Calu3 (cell line): ENCODE measurements around the gene SLC4A1. TPM values are rescaled to one million over a fixed set of nuclear protein-coding genes. Genes with fewer than 3 reads are reported as not detected.

Experiments
- BruUV-seq: library from RNA; stranded (reverse); fragments of 400-500 nt; replicated peaks from 2 replicates; lab custom pipeline; 2021; lab: Mats Ljungman, UMichigan
- CTCF ChIA-PET: fragments of 300-600 bp; sonication (Branson Sonifier 250); formaldehyde crosslinking; loops from one replicate; lab custom pipeline; 2022; ENCODE audit warnings: antibody characterized with exemption; lab: Charles Lee
- DNase-seq: peaks from one replicate; pipeline ENCODE4 v3.0.0; 2022
- H3K27ac Mint-ChIP-seq: one replicate; pipeline ENCODE4 v1.8.0; 2022; ENCODE audit warnings: mixed read lengths; ENCODE audit not compliant: unreplicated experiment
- H3K27me3 Mint-ChIP-seq: one replicate; pipeline ENCODE4 v1.8.0; 2022; ENCODE audit warnings: mixed read lengths; ENCODE audit not compliant: unreplicated experiment
- H3K36me3 Mint-ChIP-seq: one replicate; pipeline ENCODE4 v1.8.0; 2022; ENCODE audit warnings: mild to moderate bottlenecking, moderate library complexity, mixed read lengths; ENCODE audit not compliant: insufficient read depth, unreplicated experiment
- H3K4me1 Mint-ChIP-seq: one replicate; pipeline ENCODE4 v1.8.0; 2022; ENCODE audit warnings: mild to moderate bottlenecking, low read depth, mixed read lengths; ENCODE audit not compliant: unreplicated experiment
- H3K4me3 Mint-ChIP-seq: one replicate; pipeline ENCODE4 v1.8.0; 2022; ENCODE audit warnings: mild to moderate bottlenecking, low read depth, moderate library complexity, mixed read lengths; ENCODE audit not compliant: unreplicated experiment
- H3K9me3 Mint-ChIP-seq: one replicate; pipeline ENCODE4 v1.8.0; 2022; ENCODE audit warnings: low read depth, mixed read lengths; ENCODE audit not compliant: unreplicated experiment
- CTCF ChIP-seq: fragments of 200-600 bp; IDR thresholded peaks from one replicate; pipeline ENCODE4 v1.8.0; 2022; ENCODE audit warnings: antibody characterized with exemption; ENCODE audit not compliant: unreplicated experiment
- intact Hi-C: fragments of 100-400 bp; cut with micrococcal nuclease; formaldehyde crosslinking; loops from one replicate; pipeline ENCODE4 v1.10.0; 2022; ENCODE audit not compliant: unreplicated experiment
- total RNA-seq: library from RNA; stranded (reverse); gene quantifications from 2 replicates; pipeline ENCODE4 v1.2.3, GENCODE V29; 2022

Gene SLC4A1
- total RNA-seq, 1 experiment from 2014 or later: not detected

GRCh38 chr17:44236444-44236991 is 31.4 kb downstream of the SLC4A1 start:
- intact Hi-C loops: no loop called here
- TF ChIP-seq CTCF: no peak
- Mint-ChIP-seq H3K27me3 (peaks cover 18% of the 10 kb centered on the region), H3K36me3 (peaks cover 22% of the 10 kb centered on the region), H3K9me3 (no peaks in the 10 kb centered on the region), H3K27ac (no peak overlapping the region), H3K4me3 (no peak overlapping the region), H3K4me1 (peaks cover 38% of the 10 kb centered on the region)
- CTCF ChIA-PET: interaction anchor here (0.5 to 0.6 kb wide), 2 partner anchors 10 to 241 kb away, joined by 7 to 12 read pairs; no protein-coding TSS in a partner anchor
- BruUV-seq: no TSS peak
- no peak for DNase-seq

GRCh38 chr17:44235583-44235936 is 32.4 kb downstream of the SLC4A1 start:
- intact Hi-C loops: no loop called here
- Mint-ChIP-seq H3K36me3 (peaks cover 22% of the 10 kb centered on the region), H3K4me1 (peaks cover 38% of the 10 kb centered on the region), H3K27ac (peak overlapping the region; percentile 78), H3K27me3 (peaks cover 13% of the 10 kb centered on the region), H3K9me3 (no peaks in the 10 kb centered on the region), H3K4me3 (peak overlapping the region; percentile 7)
- DNase-seq: no peak
- no peak for TF ChIP-seq CTCF
- BruUV-seq: no TSS peak
- CTCF ChIA-PET: interaction anchor here (0.7 kb wide), 1 partner anchor 524 kb away, joined by 3 read pairs; no protein-coding TSS in a partner anchor

- Mint-ChIP-seq H3K27ac (no peak overlapping the region), H3K9me3 (no peaks in the 10 kb centered on the region), H3K4me3 (no peak overlapping the region), H3K36me3 (peaks cover 22% of the 10 kb centered on the region), H3K27me3 (peaks cover 24% of the 10 kb centered on the region), H3K4me1 (peaks cover 38% of the 10 kb centered on the region)
- CTCF ChIA-PET: no interaction called here
- no peak for DNase-seq
- no peak for TF ChIP-seq CTCF
- no TSS peak for BruUV-seq
- intact Hi-C loops: no loop called here
Measured at GRCh38 chr17:44233582-44233981, 34.4 kb downstream of the SLC4A1 start.

- H3K36me3 Mint-ChIP-seq: peaks cover 22% of the 10 kb centered on the region
- no TSS peak for BruUV-seq
- peak overlapping the region; percentile 13 for H3K27ac Mint-ChIP-seq
- no peak overlapping the region for H3K4me3 Mint-ChIP-seq
- no peak for DNase-seq
- no peaks in the 10 kb centered on the region for H3K9me3 Mint-ChIP-seq
- CTCF ChIA-PET: interaction anchor here (0.6 to 0.9 kb wide), 2 partner anchors 10 to 15 kb away, joined by 3 to 5 read pairs; no protein-coding TSS in a partner anchor
- peaks cover 38% of the 10 kb centered on the region for H3K4me1 Mint-ChIP-seq
- peaks cover 26% of the 10 kb centered on the region for H3K27me3 Mint-ChIP-seq
- TF ChIP-seq CTCF: no peak
- intact Hi-C loops: no loop called here
Measured at GRCh38 chr17:44232061-44232460, 35.9 kb downstream of the SLC4A1 start.
